ENCODE data around the gene RANBP3.

RANBP3 gene

GRCh38 chr19:5921516-5922160 lies 56.3 kb downstream of the RANBP3 start:
- DNase-seq, result no peak

- no peak for DNase-seq
Measured at GRCh38 chr19:5918463-5919079, 59.4 kb downstream of the RANBP3 start.

- DNase-seq, result no peak
Measured at GRCh38 chr19:5917431-5918107, 60.4 kb downstream of the RANBP3 start.

GRCh38 chr19:5916181-5916708 lies 61.7 kb downstream of the RANBP3 start:
- DNase-seq, result no peak

- no peak for DNase-seq
Measured at GRCh38 chr19:5915782-5916165, 62.2 kb downstream of the RANBP3 start.

- no peak for DNase-seq
Measured at GRCh38 chr19:5914946-5915781, 62.8 kb downstream of the RANBP3 start.

GRCh38 chr19:5914358-5914774 lies 63.6 kb downstream of the RANBP3 start:
- DNase-seq, result no peak

GRCh38 chr19:5913739-5914357 lies 64.1 kb downstream of the RANBP3 start, which contains the start of gene CAPS:
CAPS (plus strand) TSS chr19:5914254; CDS start chr19:5914407, 153 bp downstream.
- no peak for DNase-seq

GRCh38 chr19:5911366-5911765 lies 66.6 kb downstream of the RANBP3 start:
- no peak for DNase-seq

- no peak for DNase-seq
Measured at GRCh38 chr19:5910638-5910907, 67.4 kb downstream of the RANBP3 start.

GRCh38 chr19:5908773-5909442 lies 69.0 kb downstream of the RANBP3 start:
- no peak for DNase-seq

GRCh38 chr19:5907241-5907640 lies 70.7 kb downstream of the RANBP3 start:
- no peak for DNase-seq

GRCh38 chr19:5905114-5905778 lies 72.7 kb downstream of the RANBP3 start:
- DNase-seq, result no peak

GRCh38 chr19:5904352-5905113 lies 73.4 kb downstream of the RANBP3 start, which contains the start of gene VMAC:
VMAC (plus strand) TSS chr19:5904872; CDS start chr19:5904891, 19 bp downstream.
- peak; percentile 98 for DNase-seq

GRCh38 chr19:5903624-5904351 lies 74.2 kb downstream of the RANBP3 start, which contains the start of gene NDUFA11:
NDUFA11 (minus strand) TSS chr19:5903790; CDS start chr19:5903708, 82 bp downstream.
- peak; percentile 96 for DNase-seq

GRCh38 chr19:5903056-5903623 lies 74.8 kb downstream of the RANBP3 start:
- DNase-seq, result no peak

- DNase-seq, result no peak
Measured at GRCh38 chr19:5900976-5901375, 77.0 kb downstream of the RANBP3 start.

GRCh38 chr19:5899728-5900526 lies 78.0 kb downstream of the RANBP3 start:
- no peak for DNase-seq

Measured in NCI-H2227 treated with DMSO at 0.1 percent for 48 hours (cell line).